Progenitor cell of endocrine pancreas (in vitro differentiated cells): ENCODE measurements around the gene TFDP3. TPM values are rescaled to one million over a fixed set of nuclear protein-coding genes. Genes with fewer than 3 reads are reported as not detected.

Experiments
- DNase-seq: peaks from one replicate; pipeline ENCODE4 v3.0.0; 2021; ENCODE audit warnings: low spot score; ENCODE audit not compliant: unreplicated experiment
- H3K27ac Mint-ChIP-seq: 2 replicates; pipeline ENCODE4 v1.8.0; 2021; ENCODE audit warnings: mild to moderate bottlenecking, moderate library complexity, mixed read lengths
- H3K27me3 Mint-ChIP-seq: 2 replicates; pipeline ENCODE4 v1.8.0; 2021; ENCODE audit warnings: mixed read lengths
- H3K36me3 Mint-ChIP-seq: 2 replicates; pipeline ENCODE4 v1.8.0; 2022; ENCODE audit warnings: mixed read lengths; ENCODE audit not compliant: insufficient read depth
- H3K4me1 Mint-ChIP-seq: 2 replicates; pipeline ENCODE4 v1.8.0; 2021; ENCODE audit warnings: low read depth, mixed read lengths
- H3K4me3 Mint-ChIP-seq: 2 replicates; pipeline ENCODE4 v1.8.0; 2021; ENCODE audit warnings: low read depth, mild to moderate bottlenecking, moderate library complexity, mixed read lengths
- H3K9me3 Mint-ChIP-seq: 2 replicates; pipeline ENCODE4 v1.8.0; 2021; ENCODE audit warnings: low read depth, mixed read lengths
- total RNA-seq: library from RNA; stranded (reverse); gene quantifications from 2 replicates; pipeline ENCODE4 v1.2.1, GENCODE V29; 2021
- TF ChIP-seq, protein P1 (sequence below): fragments of 200-600 bp; sonication (generic); IDR thresholded peaks from one replicate; pipeline ENCODE4 v1.5.0; 2021; ENCODE audit warnings: antibody characterized with exemption, mild to moderate bottlenecking; ENCODE audit not compliant: unreplicated experiment

TFDP3 gene
- total RNA-seq, 1 donor from 2014 or later: not detected

DNA sequence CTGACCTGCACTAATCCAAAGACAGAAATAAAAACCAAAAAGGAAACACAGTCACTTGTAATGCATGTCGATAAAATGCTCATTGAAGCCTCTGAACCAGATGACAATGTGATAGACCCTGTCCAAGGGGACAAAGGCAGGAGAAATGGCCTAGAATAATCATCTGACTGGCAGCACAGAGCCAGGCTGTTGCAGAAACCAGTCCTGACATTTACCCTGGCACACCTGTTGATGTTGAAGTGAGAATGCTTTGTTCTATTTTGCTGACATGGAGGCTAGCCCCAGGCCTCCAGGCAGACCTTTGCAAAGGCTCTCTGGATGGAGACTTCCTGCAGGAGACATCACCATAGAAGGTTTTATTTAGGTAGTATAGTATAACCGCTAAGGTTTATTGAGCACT, 41.0 kb downstream of the TFDP3 start:
- no peak for DNase-seq
- no peaks in the 10 kb centered on the region for H3K9me3 Mint-ChIP-seq
- H3K4me1 Mint-ChIP-seq: peaks cover 8% of the 10 kb centered on the region
- no peak overlapping the region for H3K27ac Mint-ChIP-seq
- no peaks in the 10 kb centered on the region for H3K27me3 Mint-ChIP-seq
- H3K4me3 Mint-ChIP-seq: no peak overlapping the region
- TF ChIP-seq, protein P1, sequence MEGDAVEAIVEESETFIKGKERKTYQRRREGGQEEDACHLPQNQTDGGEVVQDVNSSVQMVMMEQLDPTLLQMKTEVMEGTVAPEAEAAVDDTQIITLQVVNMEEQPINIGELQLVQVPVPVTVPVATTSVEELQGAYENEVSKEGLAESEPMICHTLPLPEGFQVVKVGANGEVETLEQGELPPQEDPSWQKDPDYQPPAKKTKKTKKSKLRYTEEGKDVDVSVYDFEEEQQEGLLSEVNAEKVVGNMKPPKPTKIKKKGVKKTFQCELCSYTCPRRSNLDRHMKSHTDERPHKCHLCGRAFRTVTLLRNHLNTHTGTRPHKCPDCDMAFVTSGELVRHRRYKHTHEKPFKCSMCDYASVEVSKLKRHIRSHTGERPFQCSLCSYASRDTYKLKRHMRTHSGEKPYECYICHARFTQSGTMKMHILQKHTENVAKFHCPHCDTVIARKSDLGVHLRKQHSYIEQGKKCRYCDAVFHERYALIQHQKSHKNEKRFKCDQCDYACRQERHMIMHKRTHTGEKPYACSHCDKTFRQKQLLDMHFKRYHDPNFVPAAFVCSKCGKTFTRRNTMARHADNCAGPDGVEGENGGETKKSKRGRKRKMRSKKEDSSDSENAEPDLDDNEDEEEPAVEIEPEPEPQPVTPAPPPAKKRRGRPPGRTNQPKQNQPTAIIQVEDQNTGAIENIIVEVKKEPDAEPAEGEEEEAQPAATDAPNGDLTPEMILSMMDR: no peak
- H3K36me3 Mint-ChIP-seq: no peaks in the 10 kb centered on the region

DNA sequence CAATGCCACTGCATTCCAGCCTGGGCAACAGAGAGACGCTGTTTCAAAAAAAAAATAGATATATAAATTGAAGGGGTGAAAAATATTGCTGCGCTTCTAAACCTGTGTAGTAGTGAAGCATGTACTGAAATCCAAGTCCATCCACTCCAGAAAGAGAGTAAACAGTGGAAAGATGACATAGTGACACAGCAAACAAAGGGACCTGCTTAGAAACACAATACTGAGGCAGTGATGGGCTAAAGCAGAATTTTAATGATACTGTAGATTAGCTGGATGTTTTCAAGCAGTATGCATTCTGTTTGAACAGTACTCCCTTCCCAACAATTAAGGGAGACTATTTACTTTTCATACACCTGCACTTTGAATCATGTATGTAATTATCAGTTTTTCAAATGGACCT, 42.5 kb downstream of the TFDP3 start:
- H3K4me3 Mint-ChIP-seq: no peak overlapping the region
- H3K27ac Mint-ChIP-seq: no peak overlapping the region
- TF ChIP-seq, protein P1: no peak

DNA sequence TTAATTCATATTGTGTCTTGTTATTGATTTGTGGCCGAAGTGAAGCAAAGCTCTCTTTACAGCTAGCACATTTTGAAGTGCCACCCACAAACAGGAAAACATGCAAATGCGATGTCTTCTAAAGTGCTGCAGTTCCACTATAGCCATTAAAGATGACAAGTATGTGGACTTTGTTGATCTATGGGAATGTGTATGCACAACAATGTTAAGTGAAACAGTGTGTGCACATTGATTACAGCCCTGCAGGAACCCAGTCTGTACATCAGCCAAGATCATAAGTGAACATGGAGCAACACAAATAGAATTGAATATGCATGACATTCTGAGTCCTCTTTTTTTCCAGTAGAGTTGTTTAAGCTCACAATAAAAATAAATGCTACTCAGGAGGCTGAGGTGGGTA, 43.0 kb downstream of the TFDP3 start:
- TF ChIP-seq, protein P1: no peak
- no peaks in the 10 kb centered on the region for H3K36me3 Mint-ChIP-seq
- no peaks in the 10 kb centered on the region for H3K27me3 Mint-ChIP-seq

More for the DNA sequence above, 42.5 kb downstream of the TFDP3 start:
- Mint-ChIP-seq H3K9me3 (no peaks in the 10 kb centered on the region), H3K27me3 (no peaks in the 10 kb centered on the region), H3K36me3 (no peaks in the 10 kb centered on the region), H3K4me1 (peaks cover 8% of the 10 kb centered on the region)
- no peak for DNase-seq

DNA sequence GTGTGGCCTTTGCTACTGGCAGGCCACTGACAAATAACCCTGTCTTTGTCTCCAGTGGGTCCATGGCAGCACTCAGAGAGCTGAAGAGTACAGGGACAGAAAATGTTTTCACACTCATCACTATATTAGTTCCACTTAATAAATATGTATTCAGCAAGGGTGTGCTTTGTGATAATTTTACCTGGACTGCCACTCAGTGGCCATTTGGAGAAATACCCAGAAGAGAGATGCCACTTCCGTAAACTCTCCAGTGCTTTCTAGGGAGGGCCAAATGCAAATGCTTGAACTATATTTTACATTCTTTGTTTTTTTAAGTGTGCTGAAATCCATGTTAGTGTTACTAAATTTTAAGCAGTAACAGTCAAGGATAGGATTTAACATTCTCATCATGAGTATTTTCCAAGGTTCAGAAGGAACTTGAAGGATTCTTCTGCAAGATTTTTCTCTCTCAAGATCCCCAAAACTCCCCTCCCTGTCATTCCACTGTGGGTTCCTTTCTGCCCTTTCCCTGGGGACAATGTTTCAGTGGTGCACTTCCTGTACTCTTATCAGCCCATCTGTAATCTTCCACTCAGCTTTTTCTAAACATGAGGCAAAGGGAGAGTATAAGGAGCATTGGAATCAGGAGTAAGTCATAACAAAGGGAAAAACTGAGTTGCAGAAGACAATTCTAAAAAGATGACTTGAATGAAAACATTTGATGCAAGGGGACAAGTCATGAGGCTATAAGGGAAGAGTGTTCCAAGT, 46.0 kb downstream of the TFDP3 start:
- H3K27ac Mint-ChIP-seq: no peak overlapping the region
- DNase-seq: no peak

More for the DNA sequence above, 43.0 kb downstream of the TFDP3 start:
- no peak overlapping the region for H3K27ac Mint-ChIP-seq
- H3K4me3 Mint-ChIP-seq: no peak overlapping the region
- no peaks in the 10 kb centered on the region for H3K9me3 Mint-ChIP-seq
- DNase-seq: no peak
- peaks cover 8% of the 10 kb centered on the region for H3K4me1 Mint-ChIP-seq

More for the DNA sequence above, 46.0 kb downstream of the TFDP3 start:
- Mint-ChIP-seq H3K4me1 (peaks cover 8% of the 10 kb centered on the region), H3K27me3 (no peaks in the 10 kb centered on the region), H3K4me3 (no peak overlapping the region), H3K9me3 (no peaks in the 10 kb centered on the region), H3K36me3 (no peaks in the 10 kb centered on the region)
- TF ChIP-seq, protein P1: peak; percentile 69

Other genes with a start within 250 kb of the TFDP3 start
- not detected in 2 replicates for gene USP26, start 121.2 kb downstream of the TFDP3 start, total RNA-seq
- 10.8 and 14.5 TPM in 2 replicates for gene GPC4, start 197.1 kb upstream of the TFDP3 start, total RNA-seq